Prostate gland (tissue), 2 donors: ENCODE results near the gene CLP1.

Source experiments
- POLR2A ChIP-seq: fragments of 450-650 bp; IDR thresholded peaks from one replicate; pipeline ENCODE4 v1.6.1; 2016; ENCODE audit warnings: antibody characterized with exemption, mild to moderate bottlenecking
- POLR2AphosphoS5 ChIP-seq: sonication (generic); formaldehyde crosslinking; IDR thresholded peaks from one replicate; pipeline ENCODE4 v1.6.1; 2017; ENCODE audit warnings: antibody characterized with exemption
- TF ChIP-seq, protein P1 (sequence below), 4 experiments: fragments of 200-600 bp in 2 of 4; fragments of 450-650 bp in 2 of 4; sonication (generic) in 2 of 4; IDR thresholded peaks; 1 replicate in 3 of 4; 2 replicates in 1 of 4; pipeline ENCODE4 v1.5.1; 2016 to 2019; ENCODE audit warnings: antibody characterized with exemption in 4 of 4, mild to moderate bottlenecking in 2 of 4, moderate library complexity in 2 of 4

DNA sequence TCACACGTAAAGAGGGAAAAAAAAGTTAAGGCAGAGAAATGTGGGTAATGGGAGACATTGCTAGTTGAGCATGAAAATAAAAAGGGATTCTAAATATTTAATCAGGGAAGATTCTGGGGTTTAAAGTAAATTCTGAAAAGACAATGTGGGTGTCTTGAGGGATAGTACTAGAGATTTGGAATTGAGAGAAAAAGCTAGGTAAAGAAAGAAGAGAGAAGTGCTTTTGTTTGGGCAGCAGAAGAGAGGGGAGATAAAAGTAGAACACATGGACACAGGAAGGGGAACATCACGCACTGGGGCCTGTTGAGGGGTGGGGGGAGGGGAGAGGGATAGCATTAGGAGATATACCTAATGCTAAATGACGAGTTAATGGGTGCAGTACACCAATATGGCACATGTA, 4.4 kb upstream of the CLP1 start:
- TF ChIP-seq, protein P1, sequence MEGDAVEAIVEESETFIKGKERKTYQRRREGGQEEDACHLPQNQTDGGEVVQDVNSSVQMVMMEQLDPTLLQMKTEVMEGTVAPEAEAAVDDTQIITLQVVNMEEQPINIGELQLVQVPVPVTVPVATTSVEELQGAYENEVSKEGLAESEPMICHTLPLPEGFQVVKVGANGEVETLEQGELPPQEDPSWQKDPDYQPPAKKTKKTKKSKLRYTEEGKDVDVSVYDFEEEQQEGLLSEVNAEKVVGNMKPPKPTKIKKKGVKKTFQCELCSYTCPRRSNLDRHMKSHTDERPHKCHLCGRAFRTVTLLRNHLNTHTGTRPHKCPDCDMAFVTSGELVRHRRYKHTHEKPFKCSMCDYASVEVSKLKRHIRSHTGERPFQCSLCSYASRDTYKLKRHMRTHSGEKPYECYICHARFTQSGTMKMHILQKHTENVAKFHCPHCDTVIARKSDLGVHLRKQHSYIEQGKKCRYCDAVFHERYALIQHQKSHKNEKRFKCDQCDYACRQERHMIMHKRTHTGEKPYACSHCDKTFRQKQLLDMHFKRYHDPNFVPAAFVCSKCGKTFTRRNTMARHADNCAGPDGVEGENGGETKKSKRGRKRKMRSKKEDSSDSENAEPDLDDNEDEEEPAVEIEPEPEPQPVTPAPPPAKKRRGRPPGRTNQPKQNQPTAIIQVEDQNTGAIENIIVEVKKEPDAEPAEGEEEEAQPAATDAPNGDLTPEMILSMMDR (IDR thresholded peaks at IDR 0.05) = no peak
- TF ChIP-seq POLR2AphosphoS5 (no peak), POLR2A (no peak)
